Measurements from ENCODE around the gene HSPB9. TPM values are rescaled to one million over a fixed set of nuclear protein-coding genes. Genes with fewer than 3 reads are reported as not detected.

Gene HSPB9
- total and polyA plus RNA-seq, 2 donors (not counting 3 experiments of a cell fraction or from before 2014, with no cell fraction given): not detected

GRCh38 chr17:42119301-42119700 is 3.3 kb upstream of the HSPB9 start:
- Histone ChIP-seq H4K20me1 (replicated peaks; ENCODE audit: control insufficient read depth, extremely low read depth, insufficient read depth, low read length) (no peaks in the 10 kb centered on the region), H2AFZ (ENCODE audit: low read depth, low read length) (no peak overlapping the region), H3K4me1 (ENCODE audit: control insufficient read depth, extremely low read depth, insufficient read depth, low read length) (peaks cover 5% of the 10 kb centered on the region), H3K4me2 (ENCODE audit: insufficient read depth, low read length) (no peak overlapping the region), H3K27ac (ENCODE audit: insufficient read depth, low read depth, low read length) (no peak overlapping the region), H3K9ac (replicated peaks; ENCODE audit: extremely low read depth, insufficient read depth, low read length) (no peak overlapping the region), H3K79me2 (ENCODE audit: control insufficient read depth, insufficient read depth, low read length) (no peaks in the 10 kb centered on the region), H3K4me3 (replicated peaks in 1 of 3; ENCODE audit: insufficient read depth in 1 of 3, low read depth in 1 of 3, low read length in 3 of 3) (no peak overlapping the region), H3K36me3 (ENCODE audit: control insufficient read depth in 2 of 2, extremely low read depth in 1 of 2, insufficient read depth in 2 of 2, low read length in 2 of 2) (peaks cover 0 to under 1% of the 10 kb centered on the region in 2 experiments), H3K9me3 (replicated peaks; ENCODE audit: control insufficient read depth, insufficient read depth, low read length) (no peaks in the 10 kb centered on the region), H3K27me3 (ENCODE audit: control insufficient read depth in 2 of 2, insufficient read depth in 2 of 2, low read length in 2 of 2) (no peaks in the 10 kb centered on the region), H3K9me1 (replicated peaks; ENCODE audit: control insufficient read depth, extremely low read depth, insufficient read depth, low read length) (no peaks in the 10 kb centered on the region)
- DNase-seq (ENCODE audit: low read depth, low spot score): no peak
- dilution Hi-C loops (cut with MboI; ENCODE audit: extremely low pct_ligation_motif_present, low sequenced_read_pairs) (loop anchor here (25.0 kb wide), 1 partner anchor 157 kb away; the partner anchor contains the start of gene CNP), intact Hi-C loops (cut with micrococcal nuclease) (no loop called here)
- ChIA-PET POLR2A (no interaction called here), CTCF (interaction anchor here (0.7 to 6.8 kb wide), 7 partner anchors 14 to 186 kb away, joined by 3 to 74 read pairs (median 4); partner anchors contain the start of genes CNP, GHDC, HCRT and KCNH4)
- FAIRE-seq: no peak
- BruUV-seq (replicated peaks): no TSS peak
- TF ChIP-seq CTCF (IDR thresholded peaks at IDR 0.05; ENCODE audit: extremely low read depth in 1 of 2, insufficient read depth in 1 of 2, low read depth in 1 of 2, low read length in 2 of 2) (no peak), EZH2 (IDR thresholded peaks at IDR 0.05; ENCODE audit: borderline replicate concordance, low read depth, low read length, severe bottlenecking) (no peak), MYC (IDR thresholded peaks at IDR 0.05; ENCODE audit: low read depth, low read length) (no peak), POLR2A (IDR thresholded peaks at IDR 0.05; ENCODE audit: low read depth, low read length) (no peak), JUN (IDR thresholded peaks at IDR 0.05; ENCODE audit: borderline replicate concordance, insufficient read depth, insufficient read length, low read depth) (no peak), GATA2 (IDR thresholded peaks at IDR 0.05; ENCODE audit: insufficient read depth, insufficient read length, low read depth, low read length) (no peak), FOS (IDR thresholded peaks at IDR 0.05; ENCODE audit: borderline replicate concordance, insufficient read depth, low read length) (no peak), POLR2AphosphoS5 (IDR thresholded peaks at IDR 0.05; ENCODE audit: insufficient read depth, low read depth, low read length) (no peak), MAX (IDR thresholded peaks at IDR 0.05; ENCODE audit: insufficient read depth, insufficient read length) (no peak)
